Measurements from ENCODE around the gene YWHAB.
"Not testable (repeated sequence)": the region's sequence is repeated elsewhere in the genome, so short reads cannot be mapped to it uniquely, and the experiment has no call there.

YWHAB gene

DNA sequence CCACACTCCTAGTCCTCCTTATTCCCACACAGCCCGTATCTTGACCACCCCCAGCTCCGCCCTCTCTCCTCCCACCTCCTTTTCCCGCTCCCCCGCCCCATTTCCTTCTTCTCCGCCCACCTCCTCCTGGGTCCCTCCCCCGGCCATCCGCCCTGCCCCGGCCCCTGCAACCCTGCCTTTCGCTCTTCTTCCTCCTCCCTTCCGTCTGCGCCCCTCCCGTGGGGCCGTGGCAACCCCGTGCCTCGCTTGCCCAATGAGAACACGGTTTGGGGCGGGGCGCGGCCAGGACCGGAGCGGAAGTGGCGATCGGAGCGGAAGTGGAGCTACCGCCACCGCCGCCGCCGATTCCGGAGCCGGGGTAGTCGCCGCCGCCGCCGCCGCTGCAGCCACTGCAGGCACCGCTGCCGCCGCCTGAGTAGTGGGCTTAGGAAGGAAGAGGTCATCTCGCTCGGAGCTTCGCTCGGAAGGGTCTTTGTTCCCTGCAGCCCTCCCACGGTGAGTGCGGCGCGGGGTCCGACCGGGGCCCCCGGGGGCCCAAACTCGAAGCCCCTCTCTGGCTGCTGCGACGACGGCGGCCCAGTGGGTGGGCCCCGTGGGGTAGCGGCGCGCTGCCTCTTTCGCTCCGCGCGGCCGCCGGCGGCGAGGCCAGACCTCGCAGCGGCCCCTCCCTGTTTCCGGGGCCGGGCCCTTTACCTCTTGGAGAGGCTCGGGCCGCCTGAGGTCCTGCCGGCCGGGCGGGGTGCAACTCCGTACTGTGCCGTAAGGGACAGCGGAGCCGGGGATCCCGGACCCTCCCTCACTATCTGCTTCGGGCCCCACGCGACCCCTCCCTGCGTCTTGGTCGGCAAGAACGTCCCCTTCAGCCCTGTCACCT is at the start of gene YWHAB:
TSS of gene YWHAB (plus strand) at position 314 of the 874 bp plus-strand sequence. CDS start 15,829 bp downstream, outside the sequence.
- H3K4me3 ChIP-seq (ENCODE audit: low read depth, low read length): peak within 1 kb of the TSS; percentile 95

DNA sequence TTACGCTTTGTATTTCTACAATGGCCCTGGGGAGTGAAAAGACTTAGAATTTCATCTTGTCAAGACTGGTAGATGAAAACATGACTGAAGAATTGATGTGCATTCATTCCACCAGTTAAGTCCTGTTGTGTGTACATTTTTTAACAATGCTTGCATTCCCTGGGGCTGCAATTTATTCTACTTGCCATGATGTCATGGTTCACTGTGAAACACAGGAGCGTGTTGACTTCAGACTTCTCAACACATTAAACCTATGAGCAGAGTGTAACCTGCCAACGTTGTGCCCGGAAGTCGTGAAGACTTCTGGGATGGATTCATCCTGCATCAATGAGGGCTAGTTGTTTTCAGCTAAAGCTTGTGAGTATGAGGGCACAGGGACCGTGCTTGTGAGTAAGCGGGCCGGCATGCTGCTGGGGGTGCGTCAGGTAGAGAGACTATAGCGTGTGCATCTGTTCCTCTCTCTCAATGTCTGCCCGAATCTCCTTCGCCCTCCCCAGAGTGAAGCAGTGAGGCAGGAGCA is 48.8 kb upstream of the YWHAB start:
- H3K4me3 ChIP-seq (ENCODE audit: low read depth, low read length): no peak overlapping the region

GRCh38 chr20:44837946-44838345 is 47.6 kb upstream of the YWHAB start:
- no peak overlapping the region for H3K4me3 ChIP-seq (ENCODE audit: low read depth, low read length)

- H3K4me3 ChIP-seq (ENCODE audit: low read depth, low read length): no peak overlapping the region
These were observed 47.0 kb upstream of the YWHAB start for GRCh38 chr20:44838521-44838920.

DNA sequence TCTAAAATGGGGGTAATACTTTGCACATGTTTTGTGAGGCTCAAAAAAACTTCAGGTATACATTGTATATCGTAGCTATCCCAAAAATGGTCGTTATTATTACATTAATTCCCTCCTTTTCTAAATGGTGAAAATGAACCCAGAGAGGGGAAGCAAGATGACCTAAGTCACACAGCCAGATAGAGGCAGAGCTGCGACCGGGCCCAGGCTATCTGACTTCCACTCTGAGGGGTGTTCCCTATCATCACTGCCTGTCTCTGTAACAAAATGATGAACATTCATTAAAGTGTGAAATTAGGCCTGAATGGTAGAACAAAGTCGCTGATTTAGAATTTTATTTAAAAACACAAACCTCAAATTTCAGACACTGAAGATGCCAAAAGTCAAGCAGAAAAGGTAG is 46.0 kb upstream of the YWHAB start:
- H3K4me3 ChIP-seq (ENCODE audit: low read depth, low read length): no peak overlapping the region

DNA sequence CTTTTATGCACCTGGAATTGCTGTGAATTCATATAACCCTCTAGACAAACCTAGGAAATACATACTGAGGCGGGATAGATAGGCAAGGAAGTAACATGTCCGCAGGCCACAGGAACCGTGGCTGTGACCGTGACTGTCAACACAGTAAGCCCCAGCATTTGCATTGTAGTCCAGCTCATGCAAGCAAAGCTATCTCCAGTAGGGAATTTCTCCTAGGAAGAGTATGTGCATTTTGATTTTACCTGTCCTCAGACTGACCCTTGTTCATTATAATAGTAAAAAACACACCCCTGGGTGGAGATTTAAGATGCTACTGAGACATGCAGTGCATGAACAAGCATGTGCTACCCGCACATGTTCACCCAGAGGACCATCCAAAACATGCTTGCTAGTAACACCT is 44.7 kb upstream of the YWHAB start:
- H3K4me3 ChIP-seq (ENCODE audit: low read depth, low read length): no peak overlapping the region

DNA sequence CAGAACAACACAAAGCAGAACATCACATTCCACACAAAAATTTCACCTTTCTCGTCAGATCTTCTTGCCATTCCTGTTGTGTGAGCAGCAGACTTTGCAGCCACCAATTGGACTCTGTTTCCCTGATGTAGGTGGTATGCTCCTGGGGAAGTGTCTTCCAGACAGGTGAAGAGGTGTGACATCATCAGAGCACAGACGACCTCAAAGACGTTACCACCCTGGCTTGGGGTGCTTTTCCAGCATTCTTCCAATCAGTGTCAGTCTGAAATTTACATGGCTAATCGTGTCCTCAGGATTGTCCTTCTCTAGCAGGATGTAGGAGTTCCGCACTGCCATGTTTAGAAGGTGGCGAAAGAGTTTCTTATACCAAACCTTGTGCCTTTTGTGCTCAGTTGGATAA is 43.5 kb upstream of the YWHAB start:
- no peak overlapping the region for H3K4me3 ChIP-seq (ENCODE audit: low read depth, low read length)

- no peak overlapping the region for H3K4me3 ChIP-seq (ENCODE audit: low read depth, low read length)
These were observed 41.6 kb upstream of the YWHAB start for GRCh38 chr20:44843876-44844275.

DNA sequence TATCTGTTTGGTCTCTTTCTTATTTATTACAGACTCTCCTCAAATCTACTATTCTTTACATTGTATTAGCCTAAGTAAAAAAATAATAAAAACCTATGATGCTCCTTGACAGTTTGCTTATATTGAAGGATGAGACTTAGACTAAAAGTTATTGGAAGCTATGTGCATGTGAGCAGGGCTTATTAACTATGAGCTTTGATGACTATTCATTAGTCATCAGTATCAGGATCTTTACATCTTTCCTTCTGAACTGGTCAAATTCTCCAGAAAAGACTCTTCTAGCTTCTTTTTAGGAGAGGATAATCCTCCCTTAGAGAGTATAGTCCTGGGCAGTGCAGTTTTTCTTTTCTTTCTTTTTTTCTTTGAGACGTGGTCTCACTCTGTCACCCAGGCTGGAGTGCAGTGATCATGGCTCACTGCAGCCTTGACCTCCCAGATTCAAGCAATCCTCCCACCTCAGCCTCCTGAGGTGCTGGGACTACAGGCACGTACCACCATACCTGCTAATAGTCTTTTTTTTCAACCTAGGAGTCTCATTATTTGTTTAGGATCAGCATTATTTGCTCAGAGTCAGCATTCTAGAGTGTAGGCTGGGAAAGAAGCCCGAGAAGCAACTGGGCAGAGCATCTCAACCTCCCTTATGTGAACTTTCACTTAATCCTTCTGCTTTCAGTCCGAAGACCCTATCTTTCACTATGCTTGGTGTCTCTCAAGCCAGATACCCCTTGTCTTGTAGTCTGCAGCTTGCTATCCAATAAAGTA is 37.1 kb upstream of the YWHAB start:
- H3K4me3 ChIP-seq (ENCODE audit: low read depth, low read length): no peak overlapping the region

GRCh38 chr20:44849703-44850102 is 35.8 kb upstream of the YWHAB start:
- H3K4me3 ChIP-seq (ENCODE audit: low read depth, low read length): no peak overlapping the region

DNA sequence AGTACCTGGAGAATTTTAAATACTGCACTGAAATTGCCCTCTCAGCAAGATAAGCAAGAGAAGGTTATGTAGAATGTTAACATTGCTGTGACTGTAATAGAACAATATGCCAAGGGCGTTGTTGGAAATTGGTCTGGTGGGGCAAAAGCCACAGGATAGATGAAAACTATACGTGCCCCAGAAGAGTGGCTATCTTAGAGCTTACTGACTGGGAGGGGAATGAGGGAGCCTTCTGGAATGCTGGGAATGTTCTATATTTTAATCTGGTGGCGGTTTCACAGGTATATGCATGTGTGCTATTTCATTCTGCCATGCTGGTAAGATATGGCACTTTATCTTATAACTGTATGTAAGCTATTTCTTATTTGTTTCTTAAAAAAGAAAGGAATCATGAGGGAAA is 35.2 kb upstream of the YWHAB start:
- H3K4me3 ChIP-seq (ENCODE audit: low read depth, low read length): no peak overlapping the region

DNA sequence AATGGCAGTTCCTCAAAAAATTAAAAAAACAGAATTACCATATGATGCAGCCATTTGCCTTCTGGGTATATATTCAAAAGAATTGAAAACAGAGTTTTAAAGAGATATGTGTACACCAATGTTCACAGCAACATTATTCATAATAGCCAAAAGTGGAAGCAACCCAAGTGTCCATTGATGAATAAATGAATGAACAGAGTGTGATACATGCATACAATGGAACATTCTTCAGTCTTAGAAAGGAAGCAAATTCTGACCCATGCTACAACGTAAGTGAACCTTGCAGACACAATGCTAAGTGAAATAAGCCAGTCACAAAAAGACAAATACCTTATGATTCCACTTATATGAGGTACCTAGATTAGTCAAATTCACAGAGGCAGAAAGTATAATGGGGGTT is 34.7 kb upstream of the YWHAB start:
- H3K4me3 ChIP-seq (ENCODE audit: low read depth, low read length): no peak overlapping the region

- H3K4me3 ChIP-seq (ENCODE audit: low read depth, low read length): no peak overlapping the region
These were observed 34.0 kb upstream of the YWHAB start for GRCh38 chr20:44851545-44851944.

DNA sequence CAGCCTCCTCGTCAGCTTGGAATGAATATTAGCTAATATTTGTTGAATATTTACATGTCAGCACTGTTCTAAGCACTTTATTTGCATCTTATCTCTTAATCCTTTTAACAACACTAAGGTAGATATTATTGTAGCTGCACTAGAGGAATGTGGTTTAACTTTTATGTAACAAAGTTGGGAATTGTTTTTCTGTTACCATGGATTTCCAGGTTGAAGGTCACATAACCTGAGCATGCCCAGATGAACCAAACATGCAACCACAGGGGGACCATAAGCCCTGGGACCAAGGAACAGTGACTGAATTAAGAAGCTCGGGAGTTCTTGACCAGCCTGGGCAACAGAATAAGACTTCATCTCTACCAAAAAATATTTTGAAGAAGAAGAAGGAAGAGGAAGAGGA is 29.1 kb upstream of the YWHAB start:
- no peak overlapping the region for H3K4me3 ChIP-seq (ENCODE audit: low read depth, low read length)

- no peak overlapping the region for H3K4me3 ChIP-seq (ENCODE audit: low read depth, low read length)
These were observed 28.6 kb upstream of the YWHAB start for GRCh38 chr20:44856856-44857448.

DNA sequence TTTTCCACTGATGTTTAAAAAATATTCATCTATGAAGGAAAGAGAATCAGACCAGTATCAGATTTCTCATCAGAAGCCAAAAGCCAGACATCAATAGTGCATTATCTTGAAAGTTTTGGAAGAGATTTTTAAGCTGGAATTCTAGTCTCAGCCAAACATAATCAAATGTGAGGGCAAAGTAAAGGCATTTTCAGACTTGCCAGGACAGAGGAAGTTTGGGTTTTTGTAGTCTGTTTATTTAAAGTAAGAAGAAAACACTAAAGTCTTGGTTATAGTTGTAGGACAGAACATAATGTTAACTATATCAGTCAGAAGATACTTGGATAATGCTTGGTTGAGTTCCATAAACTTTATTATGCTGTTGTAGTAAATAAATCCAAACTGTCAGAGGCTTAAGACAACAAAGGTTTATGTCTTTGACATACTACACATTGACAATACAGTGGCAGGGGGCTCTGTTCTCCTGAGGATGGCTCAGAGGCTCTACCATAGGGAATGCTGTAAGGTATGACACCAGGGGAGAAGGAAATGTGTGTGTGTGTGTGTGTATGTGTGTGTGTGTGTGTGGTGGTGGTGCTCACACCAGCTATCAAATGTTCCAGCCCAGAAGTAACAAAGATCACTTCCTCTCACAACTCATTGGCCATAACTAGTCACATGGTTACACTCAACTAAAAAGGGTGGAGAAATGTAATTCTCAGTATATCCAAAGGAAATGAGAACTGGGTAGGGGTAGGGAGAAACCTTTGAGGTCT is 26.7 kb upstream of the YWHAB start:
- H3K4me3 ChIP-seq (ENCODE audit: low read depth, low read length): no peak overlapping the region

- H3K4me3 ChIP-seq (ENCODE audit: low read depth, low read length): no peak overlapping the region
These were observed 23.9 kb upstream of the YWHAB start for GRCh38 chr20:44861531-44862006.

GRCh38 chr20:44862286-44862685 is 23.2 kb upstream of the YWHAB start:
- no peak overlapping the region for H3K4me3 ChIP-seq (ENCODE audit: low read depth, low read length)

- not testable (repeated sequence) for H3K4me3 ChIP-seq (ENCODE audit: low read depth, low read length)
These were observed 22.0 kb upstream of the YWHAB start for GRCh38 chr20:44863365-44864084.

GRCh38 chr20:44864493-44864892 is 21.0 kb upstream of the YWHAB start:
- not testable (repeated sequence) for H3K4me3 ChIP-seq (ENCODE audit: low read depth, low read length)
